ENCODE results near the gene DGKI. TPM values are rescaled to one million over a fixed set of nuclear protein-coding genes. Genes with fewer than 3 reads are reported as not detected.
A peak's percentile ranks its signal among the peaks of the same experiment; 100 is the strongest.

DGKI gene
- total and polyA plus RNA-seq, 12 donors: 0.12 to 4.6 (median 1.1) TPM

GRCh38 chr7:137691566-137691965 lies 155.2 kb downstream of the DGKI start:
- WGBS, 4 donors: 88 to 97% (median 89%) methylated on average over 3 of the region's 3 CpGs
- H3K27ac ChIP-seq: no peak overlapping the region

GRCh38 chr7:137690635-137691034 lies 156.1 kb downstream of the DGKI start:
- Histone ChIP-seq H3K4me3 (no peak overlapping the region), H3K27me3 (no peaks in the 10 kb centered on the region), H3K9me3 (replicated peaks in 1 of 3) (no peaks in the 10 kb centered on the region), H3K4me1 (replicated peaks in 1 of 2) (no peaks in the 10 kb centered on the region), H3K36me3 (replicated peaks in 1 of 2) (no peaks in the 10 kb centered on the region), H3K27ac (no peak overlapping the region)
- DNase-seq: no peak
- intact Hi-C loops (cut with DNase I): no loop called here
- TF ChIP-seq POLR2A (IDR thresholded peaks at IDR 0.05) (no peak), CTCF (IDR thresholded peaks at IDR 0.05) (no peak)
- 82 to 91% (median 83%) methylated on average over 4 of the region's 4 CpGs for whole genome bisulfite sequencing, 4 donors

More at GRCh38 chr7:137691566-137691965, 155.2 kb downstream of the DGKI start:
- no peaks in the 10 kb centered on the region for H3K4me1 ChIP-seq (replicated peaks in 1 of 2)
- no peaks in the 10 kb centered on the region for H3K36me3 ChIP-seq (replicated peaks in 1 of 2)
- no peak for DNase-seq
- intact Hi-C loops (cut with DNase I): no loop called here
- no peaks in the 10 kb centered on the region for H3K27me3 ChIP-seq
- TF ChIP-seq POLR2A (IDR thresholded peaks at IDR 0.05) (no peak), CTCF (IDR thresholded peaks at IDR 0.05) (no peak)
- H3K4me3 ChIP-seq: no peak overlapping the region
- no peaks in the 10 kb centered on the region for H3K9me3 ChIP-seq (replicated peaks in 1 of 3)

GRCh38 chr7:137689761-137690160 lies 157.0 kb downstream of the DGKI start:
- DNase-seq: no peak
- WGBS, 4 donors: 42 to 66% (median 58%) methylated on average over 2 of the region's 2 CpGs
- TF ChIP-seq POLR2A (IDR thresholded peaks at IDR 0.05): no peak
- no peaks in the 10 kb centered on the region for H3K4me1 ChIP-seq (replicated peaks in 1 of 2)
- no peaks in the 10 kb centered on the region for H3K27me3 ChIP-seq
- intact Hi-C loops (cut with DNase I): no loop called here
- no peak overlapping the region for H3K27ac ChIP-seq
- no peaks in the 10 kb centered on the region for H3K36me3 ChIP-seq (replicated peaks in 1 of 2)
- H3K4me3 ChIP-seq: no peak overlapping the region
- H3K9me3 ChIP-seq (replicated peaks in 1 of 3): no peaks in the 10 kb centered on the region

- WGBS, 4 donors: 75 to 86% (median 84%) methylated on average over 8 of the region's 8 CpGs
- H3K36me3 ChIP-seq (replicated peaks in 1 of 2): no peaks in the 10 kb centered on the region
- intact Hi-C loops (cut with DNase I): no loop called here
- TF ChIP-seq POLR2A (IDR thresholded peaks at IDR 0.05) (no peak), CTCF (IDR thresholded peaks at IDR 0.05) (no peak)
- H3K4me1 ChIP-seq (replicated peaks in 1 of 2): no peaks in the 10 kb centered on the region
- no peaks in the 10 kb centered on the region for H3K9me3 ChIP-seq (replicated peaks in 1 of 3)
- no peak overlapping the region for H3K4me3 ChIP-seq
- H3K27me3 ChIP-seq: no peaks in the 10 kb centered on the region
- DNase-seq: no peak
- H3K27ac ChIP-seq: peak overlapping the region in 1 of 5 donors; percentile 10
Measured at GRCh38 chr7:137687556-137688265, 159.1 kb downstream of the DGKI start.
